HG03457 (cell line): ENCODE results near the gene WDCP.
"Not testable (repeated sequence)": the region's sequence is repeated elsewhere in the genome, so short reads cannot be mapped to it uniquely, and the experiment has no call there.

Experiments used
- ATAC-seq: cut with Tn5 transposase; IDR thresholded peaks from one replicate; pipeline ENCODE4 v1.9.1; 2021; ENCODE audit warnings: moderate number of reproducible peaks; ENCODE audit not compliant: unreplicated experiment

The WDCP gene

DNA sequence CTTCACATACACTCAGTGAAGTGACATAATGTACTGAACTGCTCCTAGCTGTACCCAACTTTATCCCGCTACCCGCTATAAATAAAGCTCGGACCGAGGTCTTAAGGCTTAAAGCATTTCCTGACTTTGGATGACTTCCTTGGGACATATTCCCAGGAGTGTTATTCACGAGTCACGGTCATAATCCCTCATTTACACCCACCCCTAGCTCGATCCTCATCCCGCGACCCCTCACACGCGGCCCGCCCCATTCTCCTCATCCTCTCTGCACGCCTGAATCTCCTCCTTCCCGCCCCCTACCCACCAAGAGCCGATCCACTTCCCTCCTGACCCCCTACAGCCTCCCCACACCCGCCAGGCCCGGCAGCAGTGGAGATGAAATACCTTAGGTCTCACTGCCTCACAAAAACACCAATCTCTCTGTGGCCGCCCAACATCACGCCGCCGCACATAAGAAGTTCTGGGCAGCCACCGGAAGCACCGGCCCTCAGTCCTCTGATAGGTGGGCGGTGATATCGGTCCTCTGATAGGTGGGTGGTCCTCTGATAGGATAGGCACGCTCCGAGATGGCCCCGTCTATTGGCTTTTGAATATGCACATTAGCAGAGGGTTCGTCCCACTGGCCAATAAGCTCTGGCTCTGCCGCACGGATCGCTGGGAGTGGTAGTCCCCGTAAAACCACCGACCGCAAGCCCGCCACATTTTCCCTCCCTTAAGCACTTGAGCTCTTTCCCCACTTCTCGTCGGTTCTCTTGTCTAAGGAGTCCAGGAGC lies at the start of gene WDCP:
WDCP (minus strand) TSS at position 462 of the 773 bp plus-strand sequence. CDS start 7,897 bp downstream, outside the sequence.
- peak; percentile 96 for ATAC-seq

GRCh38 chr2:24095171-24095677 lies 48.0 kb upstream of the WDCP start:
- ATAC-seq: not testable (repeated sequence)

- ATAC-seq: not testable (repeated sequence)
Measured at GRCh38 chr2:24093270-24093669, 46.1 kb upstream of the WDCP start.

DNA sequence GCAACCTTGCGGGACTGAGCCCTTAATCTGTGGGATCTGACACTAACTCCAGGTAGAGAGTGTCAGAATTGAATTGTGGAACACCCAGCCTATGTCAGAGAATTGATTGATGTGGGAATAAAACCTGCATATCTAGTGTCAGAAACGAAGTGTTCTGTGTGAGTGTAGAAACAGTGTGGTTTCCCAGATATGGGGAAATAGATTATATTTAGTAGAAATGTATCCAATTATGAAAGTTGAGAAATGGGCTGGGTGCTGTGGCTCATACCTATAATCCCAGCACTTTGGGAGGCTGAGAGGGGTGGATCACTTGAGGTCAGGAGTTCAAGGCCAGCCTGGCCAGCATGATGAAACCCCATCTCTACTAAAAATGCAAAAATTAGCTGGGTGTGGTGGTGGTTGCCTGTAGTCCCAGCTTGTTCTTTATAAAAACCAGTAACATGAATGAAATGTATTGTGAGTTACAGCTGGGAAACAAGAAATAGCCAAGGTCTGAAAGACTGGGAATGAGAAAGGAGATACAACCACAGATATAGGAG lies 41.7 kb upstream of the WDCP start:
- ATAC-seq: no peak

- no peak for ATAC-seq
Measured at GRCh38 chr2:24087032-24087431, 39.8 kb upstream of the WDCP start.

- no peak for ATAC-seq
Measured at GRCh38 chr2:24086241-24086640, 39.0 kb upstream of the WDCP start.

- ATAC-seq: no peak
Measured at GRCh38 chr2:24085200-24085489, 38.0 kb upstream of the WDCP start.

GRCh38 chr2:24084386-24085199 lies 37.4 kb upstream of the WDCP start, which contains the start of gene TP53I3:
TP53I3 (minus strand) TSS chr2:24084834; CDS start chr2:24084326, 508 bp downstream.
- peak; percentile 67 for ATAC-seq

- ATAC-seq: peak; percentile 60
Measured at GRCh38 chr2:24083567-24084385, 36.6 kb upstream of the WDCP start.

- ATAC-seq: no peak
Measured at GRCh38 chr2:24082787-24083566, 35.8 kb upstream of the WDCP start.

DNA sequence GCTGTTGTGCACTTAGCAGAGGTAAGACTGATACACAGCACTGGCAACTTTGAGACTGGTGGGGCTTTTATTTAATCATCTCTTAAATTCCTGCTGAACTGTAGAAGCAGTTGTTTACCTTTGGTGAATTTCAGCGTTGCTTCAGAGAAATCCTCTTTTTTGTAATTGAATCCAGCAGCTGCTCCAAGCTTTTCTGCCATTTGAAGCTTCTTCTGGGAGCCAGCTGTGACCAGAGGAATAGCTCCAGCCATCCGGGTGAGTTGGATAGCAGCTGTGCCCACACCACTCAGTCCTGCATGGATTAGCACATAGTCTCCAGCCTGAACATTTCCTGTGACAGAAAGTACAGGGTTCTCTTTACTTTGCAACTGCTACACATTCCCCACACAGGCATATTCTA lies 33.5 kb upstream of the WDCP start:
- ATAC-seq: no peak

GRCh38 chr2:24077879-24078278 lies 30.7 kb upstream of the WDCP start:
- no peak for ATAC-seq

DNA sequence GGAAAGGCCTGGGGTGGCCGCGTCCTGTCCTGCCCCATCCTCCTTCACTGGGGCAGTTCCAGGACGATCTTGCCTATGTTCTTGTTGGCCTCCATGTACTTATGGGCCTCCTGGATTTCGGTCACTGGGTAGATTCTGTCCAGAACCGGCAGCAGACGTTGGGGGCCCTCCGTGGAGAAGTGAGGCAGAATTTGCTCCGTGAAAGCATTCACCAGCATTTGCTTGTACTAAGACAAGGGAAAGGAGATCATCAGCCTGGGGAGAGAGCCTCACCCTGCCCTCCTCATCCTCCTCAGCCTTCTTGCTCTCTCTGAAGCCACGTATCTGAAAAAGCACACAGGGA lies 30.3 kb upstream of the WDCP start:
- ATAC-seq: no peak

DNA sequence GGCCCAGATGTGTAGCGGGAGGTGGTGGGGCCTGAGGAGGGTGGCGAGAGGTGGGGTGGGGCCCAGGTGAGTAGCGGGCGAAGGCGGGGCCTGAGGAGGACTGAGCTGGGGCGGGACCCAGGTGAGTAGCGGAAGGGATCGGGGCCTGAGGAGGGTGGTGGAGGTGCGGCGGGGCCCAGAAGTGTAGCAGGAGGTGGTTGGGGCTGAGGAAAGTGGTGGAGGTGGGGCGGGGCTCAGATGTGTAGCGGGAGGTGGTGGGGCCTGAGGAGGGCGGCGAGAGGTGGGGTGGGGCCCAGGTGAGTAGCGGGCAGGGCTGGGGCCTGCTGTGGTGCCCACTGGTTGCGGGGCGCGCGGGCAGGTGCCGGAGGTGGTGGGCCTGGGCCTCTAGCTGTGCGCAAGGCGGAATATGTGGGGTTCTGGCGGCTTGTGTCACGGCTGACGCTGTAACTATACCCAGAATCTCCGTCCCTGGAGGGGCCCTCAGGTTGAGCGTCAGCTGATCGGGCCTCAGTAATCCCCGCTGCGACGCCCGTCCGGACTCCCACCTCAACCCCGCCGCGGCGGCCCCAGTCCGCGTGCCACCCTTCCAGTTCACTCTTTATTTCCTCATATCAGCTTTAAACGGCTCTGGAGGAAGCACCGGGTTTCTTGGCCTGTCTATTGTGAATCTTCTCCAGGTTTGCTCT lies 29.8 kb upstream of the WDCP start:
- ATAC-seq: peak; percentile 0

- ATAC-seq: peak; percentile 87
Measured at GRCh38 chr2:24075915-24076848, 29.0 kb upstream of the WDCP start, which contains the start of gene SF3B6. SF3B6 (minus strand) TSS chr2:24076326; CDS start chr2:24076229, 97 bp downstream.

- no peak for ATAC-seq
Measured at GRCh38 chr2:24075259-24075658, 28.1 kb upstream of the WDCP start.

- ATAC-seq: no peak
Measured at GRCh38 chr2:24073816-24074215, 26.6 kb upstream of the WDCP start.

- no peak for ATAC-seq
Measured at GRCh38 chr2:24072259-24072658, 25.1 kb upstream of the WDCP start.
